Measurements from ENCODE around the gene ZIC5.

ZIC5 gene

GRCh38 chr13:99935772-99936171 lies 35.8 kb downstream of the ZIC5 start:
- no peak for DNase-seq (ENCODE audit: low read depth, low spot score)

- no peak for DNase-seq (ENCODE audit: low read depth, low spot score)
Measured at GRCh38 chr13:99932912-99933311, 38.7 kb downstream of the ZIC5 start.

GRCh38 chr13:99930925-99931324 lies 40.6 kb downstream of the ZIC5 start:
- DNase-seq (ENCODE audit: low read depth, low spot score): no peak

GRCh38 chr13:99929866-99930265 lies 41.7 kb downstream of the ZIC5 start:
- no peak for DNase-seq (ENCODE audit: low read depth, low spot score)

- DNase-seq (ENCODE audit: low read depth, low spot score): no peak
Measured at GRCh38 chr13:99926014-99926731, 45.4 kb downstream of the ZIC5 start.

- no peak for DNase-seq (ENCODE audit: low read depth, low spot score)
Measured at GRCh38 chr13:99923877-99924582, 47.5 kb downstream of the ZIC5 start.

- DNase-seq (ENCODE audit: low read depth, low spot score): no peak
Measured at GRCh38 chr13:99922631-99923404, 48.7 kb downstream of the ZIC5 start.

- no peak for DNase-seq (ENCODE audit: low read depth, low spot score)
Measured at GRCh38 chr13:99919132-99919531, 52.4 kb downstream of the ZIC5 start.

- no peak for DNase-seq (ENCODE audit: low read depth, low spot score)
Measured at GRCh38 chr13:99916366-99917103, 55.0 kb downstream of the ZIC5 start.

- DNase-seq (ENCODE audit: low read depth, low spot score): no peak
Measured at GRCh38 chr13:99913167-99913566, 58.4 kb downstream of the ZIC5 start.

Data from activated CD4-positive, CD25-positive, alpha-beta regulatory T cell treated with anti-CD3 and anti-CD28 coated beads, Interleukin-2, amount 50 U/mL, for 16 hours (primary cell).